M059J (cell line): ENCODE data around the gene FGFBP1. TPM values are rescaled to one million over a fixed set of nuclear protein-coding genes. Genes with fewer than 3 reads are reported as not detected.
A peak's percentile ranks its signal among the peaks of the same experiment; 100 is the strongest.

Experiments used
- DNase-seq: peaks from one replicate; pipeline ENCODE4 v3.0.0-alpha.2; 2012; ENCODE audit warnings: low read depth
- total RNA-seq: library from RNA; depleted of rRNA; stranded (reverse); fragments of >200 nt; shearing (Covaris generic); gene quantifications from 2 replicates; pipeline ENCODE4 v1.2.3, GENCODE V29; 2014

FGFBP1 gene
- total RNA-seq, 1 experiment from 2014 or later = 0.49 TPM

DNA sequence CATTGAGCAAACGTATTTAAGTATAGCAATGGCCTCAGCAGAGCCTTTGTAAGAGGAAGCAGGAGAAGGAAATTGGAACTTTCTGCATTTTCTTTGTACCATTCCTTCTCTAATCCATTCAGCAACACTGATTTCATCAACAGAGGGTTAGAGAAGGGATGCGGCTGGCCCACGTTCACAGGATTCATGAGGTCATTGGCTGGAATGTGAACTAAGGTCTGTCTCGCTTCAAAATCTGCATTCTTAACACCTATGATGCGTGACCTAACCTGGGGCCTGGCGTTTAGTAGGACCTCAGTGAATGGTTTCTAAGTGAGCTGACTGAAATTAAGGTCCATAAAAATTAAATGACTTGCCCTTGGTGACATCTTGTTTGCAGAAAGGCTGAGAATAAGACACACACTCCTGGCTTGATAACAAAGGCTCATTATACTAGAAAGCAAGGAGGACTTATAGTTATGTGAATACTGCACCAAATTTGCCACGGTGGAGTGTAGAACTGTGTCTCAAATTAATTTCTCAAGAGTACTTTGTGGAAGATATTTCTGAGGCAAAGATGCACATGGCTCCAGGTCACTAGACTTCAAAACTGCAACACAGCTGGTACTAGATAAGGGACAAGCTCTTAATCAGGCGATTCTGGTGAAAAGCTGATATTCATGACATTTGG, 25.4 kb downstream of the FGFBP1 start:
- DNase-seq = peak; percentile 68

- peak; percentile 52 for DNase-seq
Observed at GRCh38 chr4:15912236-15912635, 26.3 kb downstream of the FGFBP1 start.

DNA sequence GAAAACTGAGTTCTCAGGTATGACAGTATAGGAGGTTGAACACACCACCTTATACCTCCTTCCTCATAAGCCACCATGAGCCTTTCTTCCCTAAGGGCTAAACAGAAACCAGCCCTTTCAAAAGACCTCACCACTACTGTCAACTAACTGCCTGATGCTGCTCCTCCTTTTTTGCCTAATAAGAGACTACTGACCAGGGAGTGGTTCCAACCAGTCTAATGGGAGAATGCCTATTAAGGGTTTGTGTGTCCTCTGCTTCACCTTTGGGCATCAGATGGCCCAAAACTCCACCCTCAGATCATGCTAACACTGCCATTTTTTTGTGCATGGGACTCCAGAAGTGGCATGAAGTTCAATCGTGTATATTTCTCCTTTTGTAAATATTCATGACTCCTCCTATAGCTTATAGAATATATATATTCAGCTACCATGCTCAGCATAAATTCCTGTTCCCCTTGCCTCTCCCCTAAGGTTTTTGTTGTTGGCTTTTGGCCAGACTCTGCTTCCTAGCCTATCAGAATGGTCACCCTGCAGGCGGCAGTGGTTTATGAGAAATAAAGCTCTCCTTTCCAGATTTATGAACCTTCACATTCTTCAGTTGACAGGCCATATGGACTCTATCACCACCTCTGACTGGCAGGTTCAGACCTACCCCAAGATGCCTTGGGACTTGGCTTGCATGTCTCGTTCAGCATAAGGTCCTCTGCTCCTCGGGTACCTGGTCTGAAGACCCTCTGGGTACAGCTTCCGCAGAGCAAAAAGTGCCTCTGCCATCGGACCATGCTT, 28.2 kb downstream of the FGFBP1 start:
- DNase-seq = no peak

DNA sequence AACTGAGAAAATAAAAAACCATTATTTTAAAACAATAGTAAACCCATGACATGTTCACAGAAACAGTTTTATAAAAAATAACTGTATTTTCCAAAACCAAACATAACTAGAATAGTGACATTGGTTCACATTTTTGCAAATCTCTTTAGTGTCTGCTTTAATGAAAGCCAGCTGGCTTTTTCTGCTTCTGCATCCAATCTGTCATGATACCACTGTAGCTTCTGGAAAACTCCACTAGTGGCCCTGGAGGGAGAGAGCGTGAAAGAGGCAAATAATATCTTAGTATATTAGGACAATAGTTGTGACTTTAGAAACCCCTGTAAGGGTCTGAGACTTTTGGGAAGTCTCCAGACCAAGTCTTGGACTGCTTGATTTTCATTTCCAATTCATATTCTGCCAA, 31.1 kb downstream of the FGFBP1 start:
- DNase-seq = no peak

- no peak for DNase-seq
Observed at GRCh38 chr4:15906020-15906443, 32.5 kb downstream of the FGFBP1 start.

- DNase-seq = no peak
Observed at GRCh38 chr4:15902746-15903145, 35.8 kb downstream of the FGFBP1 start.

GRCh38 chr4:15901998-15902397, 36.5 kb downstream of the FGFBP1 start:
- no peak for DNase-seq

GRCh38 chr4:15901007-15901406, 37.5 kb downstream of the FGFBP1 start:
- DNase-seq = no peak

- DNase-seq = no peak
Observed at GRCh38 chr4:15899511-15899910, 39.0 kb downstream of the FGFBP1 start.

GRCh38 chr4:15898902-15899301, 39.6 kb downstream of the FGFBP1 start:
- peak; percentile 37 for DNase-seq

- no peak for DNase-seq
Observed at GRCh38 chr4:15897577-15897976, 41.0 kb downstream of the FGFBP1 start.

- DNase-seq = peak; percentile 67
Observed at GRCh38 chr4:15894921-15895916, 43.3 kb downstream of the FGFBP1 start.

GRCh38 chr4:15894393-15894792, 44.1 kb downstream of the FGFBP1 start:
- DNase-seq = no peak

DNA sequence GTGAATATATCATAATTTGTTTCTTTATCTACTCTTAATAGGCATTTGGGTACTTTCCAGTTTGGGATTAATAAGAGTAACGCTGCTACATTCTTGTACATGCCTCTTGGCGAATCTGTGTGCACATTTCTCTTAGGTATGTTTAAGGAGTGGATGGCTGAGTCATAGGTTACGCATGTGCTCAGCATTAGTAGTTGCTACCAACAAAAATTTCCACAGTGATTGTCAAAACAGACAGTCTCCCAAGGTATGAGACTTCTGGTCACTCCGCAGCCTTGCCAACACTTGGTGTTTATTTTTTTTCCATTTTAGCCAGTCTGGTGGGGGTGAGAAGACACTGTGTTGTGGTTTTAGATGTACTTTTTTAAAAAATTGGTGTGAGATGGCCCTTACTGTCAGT, 44.6 kb downstream of the FGFBP1 start:
- DNase-seq = peak; percentile 99

DNA sequence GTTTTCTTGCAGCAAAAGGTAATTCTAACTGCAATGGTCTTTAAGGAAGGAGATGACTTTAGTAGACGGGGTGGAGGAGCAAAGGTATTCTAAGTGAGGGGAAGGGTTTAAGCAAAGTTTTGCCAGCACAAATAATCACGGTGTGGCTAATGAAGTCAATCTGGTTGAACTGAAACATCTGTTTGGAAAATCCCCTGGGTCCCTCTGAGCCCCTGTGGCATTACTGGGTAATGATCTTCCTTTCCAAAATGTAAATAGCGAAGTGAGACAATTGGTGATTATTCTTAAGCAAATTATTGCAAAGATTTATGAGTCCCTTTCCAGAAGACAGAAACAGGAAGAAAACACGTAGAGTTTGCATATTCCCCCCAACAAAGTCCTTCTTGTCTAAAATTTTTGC, 47.2 kb downstream of the FGFBP1 start:
- no peak for DNase-seq

DNA sequence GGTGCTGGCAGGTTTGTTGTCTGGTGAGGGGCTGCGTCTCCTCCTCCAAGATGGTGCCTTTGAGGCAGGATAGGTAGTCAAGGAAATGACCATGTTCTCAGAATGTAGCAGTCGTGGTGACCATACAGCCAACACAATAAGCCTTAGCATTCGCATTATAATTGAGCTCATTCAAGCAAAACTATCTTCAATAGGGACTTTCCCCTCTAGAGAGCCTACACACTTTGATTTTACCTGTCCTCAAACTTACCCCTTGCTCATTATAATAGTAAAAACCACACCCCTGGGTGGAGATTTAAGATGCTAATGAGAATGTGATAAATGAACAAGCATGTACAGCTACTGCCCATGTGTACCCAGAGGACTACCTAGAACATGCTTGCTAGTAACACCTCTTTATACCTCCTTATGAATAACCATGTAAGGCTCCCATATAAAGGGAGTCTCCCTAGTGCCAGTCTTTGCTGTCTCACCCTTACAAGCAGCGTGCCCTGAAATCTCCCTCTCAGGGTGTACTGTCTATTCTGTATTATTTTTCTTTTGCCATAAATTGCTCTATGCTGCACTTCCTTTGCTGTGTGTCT, 48.2 kb downstream of the FGFBP1 start:
- no peak for DNase-seq

DNA sequence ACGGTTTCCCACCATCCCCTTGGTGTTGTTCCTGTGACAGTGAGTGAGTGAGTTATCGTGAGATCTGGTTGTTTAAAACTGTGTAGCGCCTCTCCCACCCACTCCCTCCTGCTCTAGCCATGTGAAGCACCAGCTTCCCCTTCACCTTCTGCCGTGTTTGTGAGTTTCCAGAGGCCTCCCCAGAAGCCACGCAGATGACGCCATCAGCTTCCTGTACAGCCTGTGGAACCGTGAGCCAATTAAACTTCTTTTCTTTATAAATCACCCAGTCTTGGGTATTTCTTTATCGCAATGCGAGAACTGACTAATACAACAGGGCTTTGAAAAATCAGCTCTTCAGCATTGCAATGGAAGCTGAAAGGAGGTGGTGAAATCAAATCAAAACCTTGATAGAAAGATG, 50.0 kb downstream of the FGFBP1 start:
- no peak for DNase-seq
